Mononuclear cell (primary cell): ENCODE results near the gene LYPLA2. TPM values are rescaled to one million over a fixed set of nuclear protein-coding genes. Genes with fewer than 3 reads are reported as not detected.

Experiments used
- H3K27me3 ChIP-seq: 2 replicates; pipeline ENCODE4 v1.6.0; 2011; ENCODE audit warnings: low read length, control low read depth; ENCODE audit not compliant: insufficient read depth
- H3K4me1 ChIP-seq: 2 replicates; pipeline ENCODE4 v1.5.1; 2011; ENCODE audit warnings: mild to moderate bottlenecking, low read length, control low read depth; ENCODE audit not compliant: insufficient read depth
- H3K4me3 ChIP-seq: 2 replicates; pipeline ENCODE4 v1.5.1; 2011; ENCODE audit warnings: mild to moderate bottlenecking, low read length, moderate library complexity
- H3K9me3 ChIP-seq: 2 replicates; pipeline ENCODE4 v1.5.1; 2011; ENCODE audit warnings: low read depth, mild to moderate bottlenecking, control low read depth, low read length
- total RNA-seq: library from RNA; depleted of rRNA; stranded (reverse); fragments of >200 nt; gene quantifications from one replicate; pipeline ENCODE4 v1.2.3, GENCODE V29; 2012

LYPLA2 gene
- 14.7 TPM for total RNA-seq

DNA sequence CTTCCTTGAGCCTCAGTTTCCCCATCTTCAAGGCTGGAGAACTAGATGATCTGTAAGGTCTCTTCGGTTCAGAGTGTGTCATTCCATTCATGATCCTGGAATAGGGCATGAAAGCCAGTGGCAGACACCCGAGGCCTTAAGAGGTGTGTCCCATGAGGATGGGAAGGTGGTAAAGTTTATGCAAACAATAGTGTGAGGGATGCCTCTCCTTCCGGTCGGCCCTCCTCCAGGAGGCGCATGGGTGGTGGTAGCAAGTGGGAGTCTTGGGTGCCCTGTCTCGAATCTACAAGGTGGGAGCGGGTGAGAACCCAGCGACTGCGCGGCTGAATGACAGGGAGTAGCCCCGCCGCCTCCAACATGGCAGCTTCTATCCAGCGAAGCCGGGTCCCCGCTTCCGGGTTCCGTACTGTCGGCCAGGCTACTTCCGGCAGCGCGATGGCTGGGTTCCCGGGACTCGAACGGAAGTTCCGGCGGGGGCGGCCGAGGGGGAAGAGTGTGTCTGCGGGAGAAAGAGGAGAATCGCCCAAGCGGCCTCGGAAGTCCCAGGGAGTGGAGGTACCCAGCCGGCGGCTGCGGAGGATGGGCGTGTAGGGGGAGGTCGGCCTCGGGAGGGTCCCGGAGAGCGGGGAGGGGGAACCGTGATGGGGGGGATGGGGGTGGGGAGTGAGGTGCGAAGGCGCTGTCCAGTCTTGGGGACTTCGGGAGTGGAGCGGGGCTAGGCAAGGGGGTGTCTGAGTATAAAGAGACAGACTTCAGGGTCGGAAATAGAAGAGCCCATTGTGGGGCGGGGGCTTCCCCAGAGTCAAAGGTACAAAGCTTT is at the start of gene LYPLA2:
TSS of gene LYPLA2 (plus strand) at position 450 of the 820 bp plus-strand sequence. CDS start 1,538 bp downstream, outside the sequence.
- no peaks in the 10 kb centered on the region for H3K27me3 ChIP-seq
- peaks cover 23% of the 10 kb centered on the region for H3K4me1 ChIP-seq
- H3K9me3 ChIP-seq = no peaks in the 10 kb centered on the region
- H3K4me3 ChIP-seq = peak within 1 kb of the TSS; percentile 71

DNA sequence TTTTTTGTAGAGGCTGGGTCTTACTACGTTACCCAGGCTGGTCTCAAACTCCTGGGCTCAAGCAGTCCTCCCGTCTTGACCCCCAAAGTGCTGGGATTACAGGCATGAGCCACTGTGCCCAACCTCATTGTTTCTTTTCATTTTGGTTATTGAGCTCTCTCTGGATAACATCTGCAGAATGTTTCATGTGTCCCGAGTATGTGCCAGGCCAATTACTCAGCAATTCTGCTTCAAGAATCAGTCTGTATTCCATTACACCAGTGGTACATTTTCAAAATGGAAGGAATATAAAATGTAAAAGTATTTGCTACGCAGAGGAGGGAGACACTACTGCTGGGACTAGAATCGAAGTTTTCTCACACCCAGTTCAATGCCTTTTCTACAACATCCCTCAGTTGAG is 49.3 kb upstream of the LYPLA2 start:
- no peak overlapping the region for H3K4me3 ChIP-seq
- no peaks in the 10 kb centered on the region for H3K27me3 ChIP-seq
- no peaks in the 10 kb centered on the region for H3K9me3 ChIP-seq
- H3K4me1 ChIP-seq = peaks cover 24% of the 10 kb centered on the region

DNA sequence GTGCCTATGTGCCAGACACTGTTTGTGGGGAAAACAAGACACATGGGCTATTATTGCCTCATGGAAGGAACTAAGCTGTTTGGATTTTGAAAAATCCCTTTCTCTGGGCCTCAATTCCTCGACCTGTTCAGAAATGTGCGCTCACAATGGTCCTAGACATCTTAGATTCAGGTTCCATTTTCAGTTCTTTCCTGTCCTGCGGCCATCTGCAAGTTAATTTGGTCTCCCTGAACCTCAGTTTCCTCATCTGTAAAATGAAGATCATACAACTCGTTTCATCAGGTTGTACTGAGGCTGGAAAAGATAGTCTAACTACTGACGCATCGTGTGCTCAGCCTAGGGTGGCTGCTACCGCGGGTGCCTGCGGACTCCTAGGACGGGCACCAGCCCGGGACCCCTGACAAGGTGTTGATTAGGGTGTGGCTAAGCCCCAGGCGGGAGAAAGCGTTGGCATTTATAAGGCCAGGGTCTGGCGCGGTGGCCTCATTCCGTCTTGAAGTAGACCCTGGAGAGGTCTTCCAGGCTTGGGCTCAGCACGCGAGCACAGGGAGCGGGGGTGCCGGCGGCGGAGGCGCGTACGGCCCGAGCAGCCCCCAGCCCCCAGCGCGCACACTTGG is 48.2 kb upstream of the LYPLA2 start:
- Histone ChIP-seq H3K4me3 (peak overlapping the region; percentile 87), H3K9me3 (no peaks in the 10 kb centered on the region), H3K4me1 (peaks cover 24% of the 10 kb centered on the region)

GRCh38 chr1:23743287-23744152 is 47.4 kb upstream of the LYPLA2 start, which contains the start of gene ELOA:
TSS of gene ELOA (plus strand) at chr1:23743471. CDS start at chr1:23743504, 33 bp downstream.
- H3K27me3 ChIP-seq = no peaks in the 10 kb centered on the region
- no peaks in the 10 kb centered on the region for H3K9me3 ChIP-seq
- peaks cover 24% of the 10 kb centered on the region for H3K4me1 ChIP-seq
- H3K4me3 ChIP-seq = peak within 1 kb of the TSS; percentile 87

More for the DNA sequence above, 48.2 kb upstream of the LYPLA2 start:
- no peaks in the 10 kb centered on the region for H3K27me3 ChIP-seq

DNA sequence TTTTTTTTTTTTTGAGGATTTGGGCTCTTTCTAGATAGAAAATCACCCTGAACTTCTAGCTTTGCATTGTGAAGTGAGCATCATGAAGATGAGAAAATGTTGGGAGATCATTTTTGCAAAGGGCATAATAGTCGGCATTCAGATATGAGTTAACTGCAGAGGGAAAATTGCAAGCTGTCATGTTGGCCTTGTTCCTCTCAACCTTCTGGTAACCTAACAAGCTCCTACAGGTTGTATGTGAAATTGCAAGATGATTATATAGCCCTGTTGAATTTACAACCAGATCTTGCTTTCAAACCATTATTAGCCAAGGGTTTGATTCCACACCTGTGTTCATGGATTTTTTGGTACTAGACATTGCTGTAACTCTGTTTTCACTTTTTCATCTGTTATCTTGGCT is 45.4 kb upstream of the LYPLA2 start:
- Histone ChIP-seq H3K9me3 (no peaks in the 10 kb centered on the region), H3K4me1 (peaks cover 24% of the 10 kb centered on the region), H3K4me3 (no peak overlapping the region), H3K27me3 (no peaks in the 10 kb centered on the region)

DNA sequence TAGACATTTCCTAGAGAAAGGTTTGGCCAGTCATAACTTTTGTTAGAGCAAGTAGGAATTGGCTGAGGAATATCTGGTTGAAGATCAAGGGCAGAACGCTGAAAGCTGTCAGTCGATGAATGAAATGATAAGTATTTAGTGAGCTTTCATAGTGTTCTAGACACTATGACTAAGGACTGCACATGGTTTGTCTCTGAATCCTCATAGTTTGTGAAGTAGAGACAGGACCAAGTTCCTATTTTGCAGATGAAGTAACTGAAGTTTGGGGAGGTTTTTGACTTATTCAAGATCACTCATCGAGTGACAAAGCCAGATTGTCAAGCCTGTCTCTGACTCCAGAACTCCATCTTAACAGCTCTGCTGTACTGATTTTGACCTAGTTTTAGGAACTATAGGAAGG is 42.9 kb upstream of the LYPLA2 start:
- Histone ChIP-seq H3K4me1 (peaks cover 19% of the 10 kb centered on the region), H3K27me3 (no peaks in the 10 kb centered on the region), H3K4me3 (no peak overlapping the region), H3K9me3 (no peaks in the 10 kb centered on the region)

DNA sequence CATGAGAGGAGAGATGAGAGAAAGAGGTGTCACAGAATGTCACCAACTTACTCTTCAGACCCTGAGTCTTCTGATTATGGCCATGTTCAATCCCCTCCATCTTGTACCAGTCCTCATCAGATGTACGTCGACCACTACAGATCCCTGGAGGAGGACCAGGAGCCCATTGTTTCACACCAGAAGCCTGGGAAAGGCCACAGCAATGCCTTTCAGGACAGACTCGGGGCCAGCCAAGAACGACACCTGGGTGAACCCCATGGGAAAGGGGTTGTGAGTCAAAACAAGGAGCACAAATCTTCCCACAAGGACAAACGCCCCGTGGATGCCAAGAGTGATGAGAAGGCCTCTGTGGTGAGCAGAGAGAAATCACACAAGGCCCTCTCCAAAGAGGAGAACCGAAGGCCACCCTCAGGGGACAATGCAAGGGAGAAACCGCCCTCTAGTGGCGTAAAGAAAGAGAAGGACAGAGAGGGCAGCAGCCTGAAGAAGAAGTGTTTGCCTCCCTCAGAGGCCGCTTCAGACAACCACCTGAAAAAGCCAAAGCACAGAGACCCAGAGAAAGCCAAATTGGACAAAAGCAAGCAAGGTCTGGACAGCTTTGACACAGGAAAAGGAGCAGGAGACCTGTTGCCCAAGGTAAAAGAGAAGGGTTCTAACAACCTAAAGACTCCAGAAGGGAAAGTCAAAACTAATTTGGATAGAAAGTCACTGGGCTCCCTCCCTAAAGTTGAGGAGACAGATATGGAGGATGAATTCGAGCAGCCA is 39.7 kb upstream of the LYPLA2 start:
- H3K27me3 ChIP-seq = no peaks in the 10 kb centered on the region
- H3K4me1 ChIP-seq = no peaks in the 10 kb centered on the region
- H3K9me3 ChIP-seq = no peaks in the 10 kb centered on the region
- no peak overlapping the region for H3K4me3 ChIP-seq

GRCh38 chr1:23751815-23752200 is 39.1 kb upstream of the LYPLA2 start:
- no peaks in the 10 kb centered on the region for H3K4me1 ChIP-seq

DNA sequence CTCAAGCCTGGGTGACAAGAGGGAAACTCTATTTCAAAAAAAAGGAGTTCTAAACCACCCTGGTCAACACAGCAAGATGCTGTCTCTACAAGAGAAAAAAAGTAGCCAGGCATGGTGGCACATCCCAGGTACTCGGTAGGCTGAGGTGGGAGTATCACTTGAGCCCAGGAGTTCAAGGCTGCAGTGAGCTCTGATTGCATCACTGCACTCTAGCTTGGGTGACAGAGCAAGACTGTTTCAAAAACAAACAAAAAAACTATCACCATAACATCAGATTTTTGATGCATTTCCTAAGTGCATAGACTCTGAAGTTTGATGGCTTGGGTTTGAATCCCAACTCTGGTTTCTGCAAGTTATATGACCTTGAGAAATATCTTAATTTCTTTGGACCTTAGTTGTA is 38.0 kb upstream of the LYPLA2 start:
- no peaks in the 10 kb centered on the region for H3K9me3 ChIP-seq
- no peak overlapping the region for H3K4me3 ChIP-seq
- no peaks in the 10 kb centered on the region for H3K4me1 ChIP-seq
- H3K27me3 ChIP-seq = no peaks in the 10 kb centered on the region

More at GRCh38 chr1:23751815-23752200, 39.1 kb upstream of the LYPLA2 start:
- H3K27me3 ChIP-seq = no peaks in the 10 kb centered on the region
- no peak overlapping the region for H3K4me3 ChIP-seq
- no peaks in the 10 kb centered on the region for H3K9me3 ChIP-seq

- H3K27me3 ChIP-seq = no peaks in the 10 kb centered on the region
- no peak overlapping the region for H3K4me3 ChIP-seq
- no peaks in the 10 kb centered on the region for H3K4me1 ChIP-seq
- no peaks in the 10 kb centered on the region for H3K9me3 ChIP-seq
Observed at GRCh38 chr1:23756676-23757075, 34.3 kb upstream of the LYPLA2 start.

DNA sequence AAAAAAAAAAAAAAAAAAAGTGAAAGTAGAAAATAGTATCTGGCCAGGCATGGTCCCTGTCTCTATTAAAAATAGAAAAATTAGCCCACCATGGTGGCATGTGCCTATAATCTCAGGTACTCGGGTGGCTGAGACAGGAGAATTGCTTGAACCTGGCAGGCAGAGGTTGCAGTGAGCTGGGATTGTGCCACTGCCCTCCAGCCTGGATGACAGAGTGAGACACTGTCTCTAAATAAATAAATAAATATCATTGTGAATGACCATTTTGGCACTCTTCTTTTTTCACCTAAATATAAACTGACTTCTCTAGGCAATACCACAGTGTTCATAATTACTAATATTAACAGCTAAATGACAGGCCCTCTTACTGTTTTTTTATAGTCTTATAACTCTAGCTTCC is 33.1 kb upstream of the LYPLA2 start:
- no peaks in the 10 kb centered on the region for H3K4me1 ChIP-seq
- no peaks in the 10 kb centered on the region for H3K9me3 ChIP-seq

GRCh38 chr1:23759277-23759676 is 31.7 kb upstream of the LYPLA2 start:
- H3K9me3 ChIP-seq = no peaks in the 10 kb centered on the region
- H3K27me3 ChIP-seq = no peaks in the 10 kb centered on the region
- H3K4me1 ChIP-seq = no peaks in the 10 kb centered on the region
- H3K4me3 ChIP-seq = no peak overlapping the region

More for the DNA sequence above, 33.1 kb upstream of the LYPLA2 start:
- Histone ChIP-seq H3K4me3 (no peak overlapping the region), H3K27me3 (no peaks in the 10 kb centered on the region)

- Histone ChIP-seq H3K9me3 (no peaks in the 10 kb centered on the region), H3K27me3 (no peaks in the 10 kb centered on the region), H3K4me3 (no peak overlapping the region), H3K4me1 (no peaks in the 10 kb centered on the region)
Observed at GRCh38 chr1:23763041-23763577, 27.8 kb upstream of the LYPLA2 start.

GRCh38 chr1:23768733-23769132 is 22.2 kb upstream of the LYPLA2 start:
- no peaks in the 10 kb centered on the region for H3K9me3 ChIP-seq
- peaks cover 5% of the 10 kb centered on the region for H3K4me1 ChIP-seq
- H3K4me3 ChIP-seq = no peak overlapping the region
- H3K27me3 ChIP-seq = no peaks in the 10 kb centered on the region
